HG03045 (cell line): ENCODE results near the gene SSBP3.

Experiments
- ATAC-seq: cut with Tn5 transposase; IDR thresholded peaks from one replicate; pipeline ENCODE4 v1.9.1; 2021; ENCODE audit warnings: mild to moderate bottlenecking, moderate library complexity; ENCODE audit not compliant: unreplicated experiment

Gene SSBP3

GRCh38 chr1:54312796-54313316 is 93.3 kb downstream of the SSBP3 start:
- ATAC-seq = no peak

GRCh38 chr1:54311506-54311905 is 94.7 kb downstream of the SSBP3 start:
- no peak for ATAC-seq

GRCh38 chr1:54310439-54311328 is 95.5 kb downstream of the SSBP3 start:
- ATAC-seq = no peak

- ATAC-seq = no peak
Measured at GRCh38 chr1:54309631-54310366, 96.4 kb downstream of the SSBP3 start.

GRCh38 chr1:54307305-54307704 is 98.9 kb downstream of the SSBP3 start:
- no peak for ATAC-seq

- no peak for ATAC-seq
Measured at GRCh38 chr1:54305906-54306514, 100.2 kb downstream of the SSBP3 start.

GRCh38 chr1:54304518-54304917 is 101.7 kb downstream of the SSBP3 start:
- ATAC-seq = no peak

GRCh38 chr1:54302951-54303843 is 103.0 kb downstream of the SSBP3 start:
- ATAC-seq = no peak

- ATAC-seq = no peak
Measured at GRCh38 chr1:54302549-54302948, 103.6 kb downstream of the SSBP3 start.

GRCh38 chr1:54301497-54301896 is 104.7 kb downstream of the SSBP3 start:
- ATAC-seq = no peak

- no peak for ATAC-seq
Measured at GRCh38 chr1:54300401-54300800, 105.8 kb downstream of the SSBP3 start.

GRCh38 chr1:54299037-54299436 is 107.2 kb downstream of the SSBP3 start:
- no peak for ATAC-seq

GRCh38 chr1:54298284-54299033 is 107.7 kb downstream of the SSBP3 start:
- no peak for ATAC-seq

GRCh38 chr1:54297596-54298283 is 108.5 kb downstream of the SSBP3 start:
- no peak for ATAC-seq

- ATAC-seq = no peak
Measured at GRCh38 chr1:54296666-54297065, 109.5 kb downstream of the SSBP3 start.

GRCh38 chr1:54294887-54295286 is 111.3 kb downstream of the SSBP3 start:
- no peak for ATAC-seq

GRCh38 chr1:54292002-54292911 is 113.9 kb downstream of the SSBP3 start:
- no peak for ATAC-seq
